Suprapubic skin (tissue), 4 donors: Measurements from ENCODE around the gene DTNA. TPM values are rescaled to one million over a fixed set of nuclear protein-coding genes. Genes with fewer than 3 reads are reported as not detected.
A peak's percentile ranks its signal among the peaks of the same experiment; 100 is the strongest.

Experiments used
- DNase-seq, 2 donors: peaks; one replicate each; pipeline ENCODE4 v3.0.0-alpha.2; 2019; ENCODE audit warnings: low spot score in 2 of 2
- H3K27ac ChIP-seq: fragments of 200-600 bp; sonication (generic); one replicate; pipeline ENCODE4 v1.5.1; 2019
- H3K27me3 ChIP-seq: fragments of 200-600 bp; sonication (generic); one replicate; pipeline ENCODE4 v1.5.1; 2019
- H3K36me3 ChIP-seq: fragments of 200-600 bp; sonication (generic); one replicate; pipeline ENCODE4 v1.5.1; 2019
- H3K4me1 ChIP-seq: fragments of 200-600 bp; sonication (generic); one replicate; pipeline ENCODE4 v1.5.1; 2019
- H3K4me3 ChIP-seq: fragments of 200-600 bp; sonication (generic); one replicate; pipeline ENCODE4 v1.5.1; 2019; ENCODE audit warnings: mild to moderate bottlenecking
- H3K9me3 ChIP-seq: fragments of 200-600 bp; sonication (generic); one replicate; pipeline ENCODE4 v1.5.1; 2019
- EP300 ChIP-seq: sonication (generic); formaldehyde crosslinking; IDR thresholded peaks from one replicate; pipeline ENCODE4 v1.6.1; 2017; ENCODE audit warnings: antibody characterized with exemption
- POLR2A ChIP-seq, 2 donors: fragments of 450-650 bp; IDR thresholded peaks; one replicate each; pipeline ENCODE4 v1.6.1; 2017; ENCODE audit warnings: antibody characterized with exemption in 2 of 2, mild to moderate bottlenecking in 2 of 2, moderate library complexity in 2 of 2
- POLR2AphosphoS5 ChIP-seq, 3 donors: sonication (generic); formaldehyde crosslinking; IDR thresholded peaks; one replicate each; pipeline ENCODE4 v1.6.1; 2017; ENCODE audit warnings: antibody characterized with exemption in 3 of 3
- WGBS: methylation state at CpG from one replicate; pipeline ENCODE4 v1.1.5; 2018; 5-methylcytosine and 5-hydroxymethylcytosine counted together
- total RNA-seq, 4 donors: library from RNA; depleted of rRNA; stranded (reverse); fragments of >200 nt; gene quantifications; one replicate each; pipeline ENCODE4 v1.1.0, GENCODE V29; 2016
- TF ChIP-seq, protein P1 (sequence below), 2 donors: fragments of 200-600 bp in 1 of 2; fragments of 450-650 bp in 1 of 2; sonication (generic) in 1 of 2; IDR thresholded peaks; one replicate each; pipeline ENCODE4 v1.5.1; 2016 to 2019; ENCODE audit warnings: antibody characterized with exemption in 2 of 2, mild to moderate bottlenecking in 1 of 2, moderate library complexity in 1 of 2

Gene DTNA
- total RNA-seq, 4 donors from 2014 or later = 3.0 to 15.9 (median 5.1) TPM

DNA sequence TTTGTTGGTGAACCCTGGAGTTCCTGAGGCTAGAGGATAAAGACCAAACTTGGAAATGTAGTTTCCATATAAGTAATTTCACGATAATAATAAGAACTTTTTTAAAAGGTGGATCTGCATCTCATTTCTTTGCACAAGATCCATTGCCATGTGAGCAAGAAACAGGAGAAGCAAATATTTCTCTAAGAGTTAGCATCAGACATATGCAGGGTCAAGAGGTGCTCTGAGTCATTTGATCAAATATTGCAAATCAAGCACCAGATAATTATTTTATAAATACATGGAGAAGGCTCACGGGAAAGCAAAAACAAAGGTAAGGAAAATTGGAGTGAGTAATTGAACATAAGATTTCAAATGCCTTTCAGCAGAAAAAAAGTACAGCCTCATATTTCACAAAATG lies 118.0 kb downstream of the DTNA start:
- H3K4me1 ChIP-seq = no peaks in the 10 kb centered on the region
- no peaks in the 10 kb centered on the region for H3K27me3 ChIP-seq
- no peaks in the 10 kb centered on the region for H3K9me3 ChIP-seq
- no peak overlapping the region for H3K4me3 ChIP-seq
- WGBS = 73% methylated on average over 2 of the region's 2 CpGs
- no peak overlapping the region for H3K27ac ChIP-seq
- TF ChIP-seq POLR2AphosphoS5 (IDR thresholded peaks at IDR 0.05) (no peak), EP300 (no peak), POLR2A (IDR thresholded peaks at IDR 0.05) (no peak)
- TF ChIP-seq, protein P1, sequence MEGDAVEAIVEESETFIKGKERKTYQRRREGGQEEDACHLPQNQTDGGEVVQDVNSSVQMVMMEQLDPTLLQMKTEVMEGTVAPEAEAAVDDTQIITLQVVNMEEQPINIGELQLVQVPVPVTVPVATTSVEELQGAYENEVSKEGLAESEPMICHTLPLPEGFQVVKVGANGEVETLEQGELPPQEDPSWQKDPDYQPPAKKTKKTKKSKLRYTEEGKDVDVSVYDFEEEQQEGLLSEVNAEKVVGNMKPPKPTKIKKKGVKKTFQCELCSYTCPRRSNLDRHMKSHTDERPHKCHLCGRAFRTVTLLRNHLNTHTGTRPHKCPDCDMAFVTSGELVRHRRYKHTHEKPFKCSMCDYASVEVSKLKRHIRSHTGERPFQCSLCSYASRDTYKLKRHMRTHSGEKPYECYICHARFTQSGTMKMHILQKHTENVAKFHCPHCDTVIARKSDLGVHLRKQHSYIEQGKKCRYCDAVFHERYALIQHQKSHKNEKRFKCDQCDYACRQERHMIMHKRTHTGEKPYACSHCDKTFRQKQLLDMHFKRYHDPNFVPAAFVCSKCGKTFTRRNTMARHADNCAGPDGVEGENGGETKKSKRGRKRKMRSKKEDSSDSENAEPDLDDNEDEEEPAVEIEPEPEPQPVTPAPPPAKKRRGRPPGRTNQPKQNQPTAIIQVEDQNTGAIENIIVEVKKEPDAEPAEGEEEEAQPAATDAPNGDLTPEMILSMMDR (IDR thresholded peaks at IDR 0.05) = no peak
- DNase-seq = no peak
- no peaks in the 10 kb centered on the region for H3K36me3 ChIP-seq

DNA sequence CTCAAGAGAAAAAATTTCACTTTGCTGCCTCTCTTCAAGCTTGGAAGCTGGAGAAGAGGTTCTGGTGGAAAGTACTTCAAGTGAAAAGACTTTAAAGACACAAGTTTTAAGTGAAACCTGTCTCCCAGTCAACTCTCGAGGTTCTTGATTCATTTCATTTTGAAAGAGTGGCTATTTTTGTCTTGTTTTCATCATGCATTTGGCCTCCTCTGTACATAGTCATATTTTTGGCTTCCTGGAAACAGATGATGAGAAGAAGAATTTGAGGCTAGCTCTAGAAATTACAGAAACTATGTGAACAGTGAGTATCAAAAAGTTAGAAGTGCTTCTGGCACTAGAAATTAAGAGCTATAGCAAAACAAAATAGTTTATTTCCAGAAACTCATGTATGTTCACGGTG lies 124.8 kb downstream of the DTNA start:
- no peaks in the 10 kb centered on the region for H3K9me3 ChIP-seq
- no peaks in the 10 kb centered on the region for H3K4me1 ChIP-seq
- no peak overlapping the region for H3K27ac ChIP-seq
- no peaks in the 10 kb centered on the region for H3K27me3 ChIP-seq
- H3K36me3 ChIP-seq = no peaks in the 10 kb centered on the region
- WGBS = 44% methylated on average over 2 of the region's 2 CpGs
- TF ChIP-seq POLR2AphosphoS5 (IDR thresholded peaks at IDR 0.05) (no peak), POLR2A (IDR thresholded peaks at IDR 0.05) (no peak), EP300 (no peak)
- TF ChIP-seq, protein P1 (IDR thresholded peaks at IDR 0.05) = no peak
- no peak overlapping the region for H3K4me3 ChIP-seq
- DNase-seq = no peak

DNA sequence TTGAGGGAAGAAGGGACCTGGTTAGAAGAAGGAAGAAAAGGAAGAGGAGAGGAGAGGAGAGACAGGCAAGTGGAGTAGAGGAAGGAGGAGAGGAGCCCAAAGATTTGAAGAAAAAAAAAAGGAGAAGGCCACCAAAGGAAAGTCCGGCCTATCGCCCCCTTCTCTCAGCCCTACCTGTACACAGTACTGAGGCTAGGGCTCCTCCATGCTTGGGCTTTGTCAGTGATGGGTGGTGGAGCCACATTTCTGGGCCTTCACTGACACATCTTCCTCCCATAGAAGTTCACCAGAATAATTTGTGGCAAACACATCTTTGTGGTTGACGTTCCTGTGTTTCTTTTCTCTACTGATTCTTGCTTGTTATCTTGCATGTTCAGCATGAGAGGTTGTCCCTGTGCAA lies 125.4 kb downstream of the DTNA start:
- H3K9me3 ChIP-seq = no peaks in the 10 kb centered on the region
- H3K36me3 ChIP-seq = no peaks in the 10 kb centered on the region
- WGBS = 89% methylated on average over 3 of the region's 3 CpGs
- DNase-seq = no peak
- no peak for TF ChIP-seq EP300
- TF ChIP-seq, protein P1 (IDR thresholded peaks at IDR 0.05) = no peak
- no peak for TF ChIP-seq POLR2AphosphoS5 (IDR thresholded peaks at IDR 0.05)
- TF ChIP-seq POLR2A (IDR thresholded peaks at IDR 0.05) = no peak
- H3K27me3 ChIP-seq = no peaks in the 10 kb centered on the region
- no peak overlapping the region for H3K27ac ChIP-seq
- no peak overlapping the region for H3K4me3 ChIP-seq
- no peaks in the 10 kb centered on the region for H3K4me1 ChIP-seq

DNA sequence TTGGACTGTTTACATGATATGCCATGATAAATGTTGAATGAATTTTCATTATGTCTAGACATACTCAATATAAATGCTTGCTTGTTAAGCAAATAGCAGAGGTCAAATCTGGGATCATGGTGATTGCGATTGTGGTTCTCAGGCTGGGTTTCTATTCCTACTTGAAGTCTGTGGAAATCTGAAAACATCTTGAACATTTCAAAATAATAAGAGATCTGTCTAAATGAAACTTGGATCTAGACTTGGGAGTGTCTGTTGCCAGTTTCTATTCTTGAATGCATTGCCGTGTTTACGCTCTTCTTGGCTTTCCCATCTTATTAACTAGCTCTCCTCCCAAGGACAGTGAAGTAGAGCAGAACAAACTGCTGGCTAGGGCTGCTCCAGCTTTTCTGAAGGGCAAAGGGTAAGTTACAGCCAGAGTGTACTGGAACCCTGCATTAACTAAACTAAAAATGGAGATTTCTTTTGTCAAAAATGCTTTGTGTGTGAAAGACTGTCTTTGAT lies 127.7 kb downstream of the DTNA start:
- 45% methylated on average over 3 of the region's 3 CpGs for WGBS
- TF ChIP-seq POLR2AphosphoS5 (IDR thresholded peaks at IDR 0.05) = no peak
- no peak for TF ChIP-seq POLR2A (IDR thresholded peaks at IDR 0.05)
- TF ChIP-seq EP300 = no peak
- TF ChIP-seq, protein P1 (IDR thresholded peaks at IDR 0.05) = no peak
- Histone ChIP-seq H3K4me1 (no peaks in the 10 kb centered on the region), H3K4me3 (no peak overlapping the region), H3K27me3 (no peaks in the 10 kb centered on the region), H3K9me3 (no peaks in the 10 kb centered on the region), H3K27ac (peak overlapping the region; percentile 61), H3K36me3 (no peaks in the 10 kb centered on the region)
- DNase-seq = no peak

DNA sequence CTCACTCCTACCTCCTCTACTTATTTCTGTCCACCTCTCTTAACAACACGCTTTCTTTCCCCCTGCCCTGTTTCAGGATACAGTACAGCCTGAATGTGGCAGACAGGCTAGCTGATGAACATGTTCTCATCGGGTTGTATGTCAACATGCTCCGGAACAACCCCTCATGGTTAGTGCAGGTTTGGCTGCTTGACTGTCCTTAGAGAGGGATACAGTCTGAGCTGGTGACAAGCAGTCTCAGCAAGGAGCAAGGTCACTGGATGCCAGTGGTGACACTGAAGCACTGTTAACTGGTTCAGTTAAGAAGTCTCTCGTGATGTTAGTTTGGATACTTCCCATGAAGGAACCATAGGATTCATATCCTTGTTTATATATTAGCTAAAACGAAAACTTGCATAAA lies 128.6 kb downstream of the DTNA start:
- WGBS = 83% methylated on average over 5 of the region's 5 CpGs
- H3K9me3 ChIP-seq = no peaks in the 10 kb centered on the region
- peak overlapping the region; percentile 20 for H3K27ac ChIP-seq
- no peaks in the 10 kb centered on the region for H3K36me3 ChIP-seq
- TF ChIP-seq, protein P1 (IDR thresholded peaks at IDR 0.05) = no peak
- TF ChIP-seq POLR2AphosphoS5 (IDR thresholded peaks at IDR 0.05) (no peak), POLR2A (IDR thresholded peaks at IDR 0.05) (no peak)
- no peaks in the 10 kb centered on the region for H3K27me3 ChIP-seq
- H3K4me1 ChIP-seq = no peaks in the 10 kb centered on the region
- no peak overlapping the region for H3K4me3 ChIP-seq
- no peak for DNase-seq
